C1 segment of cervical spinal cord (tissue), 14 donors: ENCODE measurements around the gene SELENOI.

Experiments
- DNase-seq, 14 donors: peaks; one replicate each; lab custom pipeline; 2025; lab: John Stamatoyannopoulos, UW

Gene SELENOI

GRCh38 chr2:26410764-26411243 is 64.9 kb downstream of the SELENOI start:
- DNase-seq, result no peak

GRCh38 chr2:26411419-26411818 is 65.5 kb downstream of the SELENOI start:
- DNase-seq, result no peak

GRCh38 chr2:26412091-26412673 is 66.2 kb downstream of the SELENOI start:
- no peak for DNase-seq

- DNase-seq, result no peak
These were observed 68.4 kb downstream of the SELENOI start for GRCh38 chr2:26414311-26414710.

GRCh38 chr2:26421961-26422360 is 76.0 kb downstream of the SELENOI start:
- DNase-seq, result no peak

- no peak for DNase-seq
These were observed 77.1 kb downstream of the SELENOI start for GRCh38 chr2:26422947-26423629.

- no peak for DNase-seq
These were observed 77.8 kb downstream of the SELENOI start for GRCh38 chr2:26423750-26424149.

GRCh38 chr2:26424221-26424620 is 78.3 kb downstream of the SELENOI start:
- no peak for DNase-seq

GRCh38 chr2:26428846-26429245 is 82.9 kb downstream of the SELENOI start:
- no peak for DNase-seq

- peak in 5 of 14 donors; percentile 5 to 30 (median 10) for DNase-seq
These were observed 84.0 kb downstream of the SELENOI start for GRCh38 chr2:26429779-26430578.

GRCh38 chr2:26430826-26431225 is 84.9 kb downstream of the SELENOI start:
- no peak for DNase-seq

GRCh38 chr2:26432363-26432762 is 86.4 kb downstream of the SELENOI start:
- DNase-seq, result no peak

- DNase-seq, result no peak
These were observed 86.9 kb downstream of the SELENOI start for GRCh38 chr2:26432859-26433258.

- DNase-seq, result no peak
These were observed 89.2 kb downstream of the SELENOI start for GRCh38 chr2:26435106-26435505.

GRCh38 chr2:26438526-26438925 is 92.6 kb downstream of the SELENOI start:
- DNase-seq, result no peak

GRCh38 chr2:26438926-26439325 is 93.0 kb downstream of the SELENOI start:
- no peak for DNase-seq

GRCh38 chr2:26442301-26442700 is 96.4 kb downstream of the SELENOI start:
- DNase-seq, result no peak

- no peak for DNase-seq
These were observed 96.8 kb downstream of the SELENOI start for GRCh38 chr2:26442707-26443106.

GRCh38 chr2:26444236-26444635 is 98.3 kb downstream of the SELENOI start:
- no peak for DNase-seq
